Upper lobe of left lung (tissue), 4 donors: ENCODE data around the gene C2orf49.

Source experiments
- CTCF ChIP-seq, 6 experiments: fragments of 450-650 bp in 4 of 6; fragments of 200-600 bp in 2 of 6; sonication (generic) in 2 of 6; IDR thresholded peaks; one replicate each; pipeline ENCODE4 v1.5.1; 2016 to 2019; ENCODE audit warnings: antibody characterized with exemption in 6 of 6
- POLR2AphosphoS5 ChIP-seq, 2 donors: sonication (generic); formaldehyde crosslinking; IDR thresholded peaks; one replicate each; pipeline ENCODE4 v1.5.1; 2017; ENCODE audit warnings: antibody characterized with exemption in 2 of 2

GRCh38 chr2:105393373-105394055 is 56.2 kb downstream of the C2orf49 start:
- TF ChIP-seq CTCF (IDR thresholded peaks at IDR 0.05), result no peak
- no peak for TF ChIP-seq POLR2AphosphoS5 (IDR thresholded peaks at IDR 0.05)
